NB4 (cell line): ENCODE measurements around the gene CNOT6.

Experiments used
- DNase-seq: peaks from one replicate; pipeline ENCODE4 v3.0.0; 2010; ENCODE audit warnings: low read depth
- H3K4me3 ChIP-seq: one replicate; pipeline ENCODE4 v1.5.1; 2011; ENCODE audit warnings: mild to moderate bottlenecking, low read depth, low read length, moderate library complexity
- MAX ChIP-seq: IDR thresholded peaks from 2 replicates; pipeline ENCODE4 v1.6.1; 2011; ENCODE audit warnings: low read depth, low read length
- MYC ChIP-seq: IDR thresholded peaks from 2 replicates; pipeline ENCODE4 v1.6.1; 2011; ENCODE audit warnings: low read depth, low read length
- POLR2A ChIP-seq: IDR thresholded peaks from 2 replicates; pipeline ENCODE4 v1.6.1; 2011; ENCODE audit warnings: mild to moderate bottlenecking; ENCODE audit not compliant: insufficient read length; ENCODE audit errors: extremely low read depth
- TF ChIP-seq, protein P1 (sequence below): IDR thresholded peaks from one replicate; pipeline ENCODE4 v1.5.1; 2012; ENCODE audit warnings: low read depth, low read length

CNOT6 gene

GRCh38 chr5:180627386-180628120, 133.4 kb downstream of the CNOT6 start:
- no peak for TF ChIP-seq MAX
- no peak for TF ChIP-seq POLR2A
- TF ChIP-seq MYC = no peak
- TF ChIP-seq, protein P1, sequence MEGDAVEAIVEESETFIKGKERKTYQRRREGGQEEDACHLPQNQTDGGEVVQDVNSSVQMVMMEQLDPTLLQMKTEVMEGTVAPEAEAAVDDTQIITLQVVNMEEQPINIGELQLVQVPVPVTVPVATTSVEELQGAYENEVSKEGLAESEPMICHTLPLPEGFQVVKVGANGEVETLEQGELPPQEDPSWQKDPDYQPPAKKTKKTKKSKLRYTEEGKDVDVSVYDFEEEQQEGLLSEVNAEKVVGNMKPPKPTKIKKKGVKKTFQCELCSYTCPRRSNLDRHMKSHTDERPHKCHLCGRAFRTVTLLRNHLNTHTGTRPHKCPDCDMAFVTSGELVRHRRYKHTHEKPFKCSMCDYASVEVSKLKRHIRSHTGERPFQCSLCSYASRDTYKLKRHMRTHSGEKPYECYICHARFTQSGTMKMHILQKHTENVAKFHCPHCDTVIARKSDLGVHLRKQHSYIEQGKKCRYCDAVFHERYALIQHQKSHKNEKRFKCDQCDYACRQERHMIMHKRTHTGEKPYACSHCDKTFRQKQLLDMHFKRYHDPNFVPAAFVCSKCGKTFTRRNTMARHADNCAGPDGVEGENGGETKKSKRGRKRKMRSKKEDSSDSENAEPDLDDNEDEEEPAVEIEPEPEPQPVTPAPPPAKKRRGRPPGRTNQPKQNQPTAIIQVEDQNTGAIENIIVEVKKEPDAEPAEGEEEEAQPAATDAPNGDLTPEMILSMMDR = no peak
- no peak overlapping the region for H3K4me3 ChIP-seq
- DNase-seq = no peak
